Psoas muscle (tissue), 8 donors: Measurements from ENCODE around the gene ADORA2A. TPM values are rescaled to one million over a fixed set of nuclear protein-coding genes. Genes with fewer than 3 reads are reported as not detected.

Source experiments
- ATAC-seq, 4 donors: fragments of 200-7000 bp; cut with Tn5 transposase; one replicate each; pipeline ENCODE4 v1.9.1; 2020; ENCODE audit warnings: moderate library complexity in 3 of 4, mild to moderate bottlenecking in 2 of 4
- DNase-seq, 2 donors: peaks; one replicate each; pipeline ENCODE4 v3.0.0-alpha.2; 2020
- H3K27ac ChIP-seq: fragments of 200-600 bp; one replicate; pipeline ENCODE4 v1.8.0; 2022
- H3K27me3 ChIP-seq, 3 donors: fragments of 200-600 bp in 1 of 3; one replicate each; pipeline versions ENCODE4 v1.6.1 to v1.8.0; 2013 to 2022; ENCODE audit warnings: low read length in 2 of 3, mild to moderate bottlenecking in 2 of 3, moderate library complexity in 1 of 3; ENCODE audit not compliant: insufficient read depth in 3 of 3
- H3K36me3 ChIP-seq, 2 donors: fragments of 200-600 bp in 1 of 2; one replicate each; pipeline versions ENCODE4 v1.6.1 to v1.8.0; 2013 to 2022; ENCODE audit warnings: low read depth in 1 of 2, mild to moderate bottlenecking in 1 of 2, moderate library complexity in 1 of 2; ENCODE audit not compliant: insufficient read depth in 1 of 2
- H3K4me1 ChIP-seq: fragments of 200-600 bp; one replicate; pipeline ENCODE4 v1.8.0; 2022
- H3K4me3 ChIP-seq: fragments of 200-600 bp; one replicate; pipeline ENCODE4 v1.8.0; 2022; ENCODE audit warnings: mild to moderate bottlenecking
- H3K9me3 ChIP-seq: fragments of 200-600 bp; one replicate; pipeline ENCODE4 v1.8.0; 2022
- CTCF ChIP-seq: fragments of 200-600 bp; IDR thresholded peaks from one replicate; pipeline ENCODE4 v1.8.0; 2022; ENCODE audit warnings: antibody characterized with exemption
- WGBS, 3 donors: extraction: QIAGEN DNeasy Blood & Tissue Kit; methylation state at CpG; one replicate each; pipeline versions ENCODE4 v1.1.6 to v1.1.7; 2013; 5-methylcytosine and 5-hydroxymethylcytosine counted together
- intact Hi-C, 2 donors: fragments of 100-400 bp; cut with DNase I; formaldehyde crosslinking; loops; one replicate each; pipeline versions ENCODE4 v1.11.0 to v1.14.2; 2022
- polyA plus RNA-seq, 3 donors: library from polyadenylated mRNA; stranded (reverse); fragments of 200-250 nt; gene quantifications; one replicate each; pipeline ENCODE4 v1.2.3, GENCODE V29; 2013
- total RNA-seq, 4 donors: library from RNA; stranded (reverse); fragmentation: NEBNext Ultra II Directional in 2 of 4; extraction: Animal tissue kit (Norgen Biotek cat#: 25700) in 2 of 4; gene quantifications; one replicate each; pipeline versions ENCODE4 v1.2.1 to v1.2.4, GENCODE V29; 2021 to 2023
- donor health status: healthy with polysubstance abuse.
- donor health status: DM: no; HTN: no; CAD: no; lungs with moderate emphysema.
- donor health status: Bipolar disorder and iron deficiency.
- donor health status: healthy.
- donor health status: DM: yes; HTN: yes; CAD: no.
- donor health status: DM: no; HTN: no; CAD: no.
- donor health status: DM: no; HTN: no; CAD: no.
- donor health status: DM: yes; HTN: yes; CAD: no.

The ADORA2A gene
- total and polyA plus RNA-seq, 7 donors: 0.97 to 2.4 (median 1.7) TPM

- no peak overlapping the region for H3K4me3 ChIP-seq
- intact Hi-C loops: loop anchor here (5.0 to 10.0 kb wide), 3 partner anchors 82 to 337 kb away; no protein-coding TSS in a partner anchor
- H3K4me1 ChIP-seq: peaks cover 16% of the 10 kb centered on the region
- TF ChIP-seq CTCF: no peak
- WGBS, 3 donors: 21 to 25% (median 22%) methylated on average over 18 of the region's 18 CpGs
- DNase-seq: peak in 1 of 2 donors; percentile 57
- no peaks in the 10 kb centered on the region for H3K9me3 ChIP-seq
- peaks cover 0 to 10% (median 4%) of the 10 kb centered on the region in 3 donors for H3K27me3 ChIP-seq
- H3K27ac ChIP-seq: no peak overlapping the region
- peaks cover 0 to 23% of the 10 kb centered on the region in 2 donors for H3K36me3 ChIP-seq
- peak; percentile 6 to 51 (median 42) for ATAC-seq
These were observed 7.1 kb upstream of the ADORA2A start for GRCh38 chr22:24420072-24420976.

GRCh38 chr22:24420977-24421343 is 6.4 kb upstream of the ADORA2A start:
- intact Hi-C loops: loop anchor here (5.0 to 10.0 kb wide), 3 partner anchors 81 to 336 kb away; no protein-coding TSS in a partner anchor
- no peaks in the 10 kb centered on the region for H3K9me3 ChIP-seq
- DNase-seq (no peak), ATAC-seq (no peak)
- H3K27me3 ChIP-seq: peaks cover 0 to 10% (median 4%) of the 10 kb centered on the region in 3 donors
- H3K4me1 ChIP-seq: peaks cover 16% of the 10 kb centered on the region
- no peak overlapping the region for H3K4me3 ChIP-seq
- peaks cover 0 to 17% of the 10 kb centered on the region in 2 donors for H3K36me3 ChIP-seq
- no peak for TF ChIP-seq CTCF
- WGBS, 3 donors: 50 to 54% (median 50%) methylated on average over 11 of the region's 11 CpGs
- H3K27ac ChIP-seq: no peak overlapping the region

- intact Hi-C loops: loop anchor here (5.0 to 10.0 kb wide), 3 partner anchors 81 to 336 kb away; no protein-coding TSS in a partner anchor
- Histone ChIP-seq H3K27me3 (peaks cover 0 to 10% (median 4%) of the 10 kb centered on the region in 3 donors), H3K4me3 (no peak overlapping the region), H3K27ac (no peak overlapping the region), H3K4me1 (peaks cover 16% of the 10 kb centered on the region), H3K9me3 (no peaks in the 10 kb centered on the region), H3K36me3 (peaks cover 0 to 14% of the 10 kb centered on the region in 2 donors)
- ATAC-seq (no peak), DNase-seq (peak in 1 of 2 donors; percentile 49)
- no peak for TF ChIP-seq CTCF
- 43 to 46% (median 45%) methylated on average over 9 of the region's 9 CpGs for WGBS, 3 donors
These were observed 5.9 kb upstream of the ADORA2A start for GRCh38 chr22:24421428-24421931.

GRCh38 chr22:24422102-24422665 is 5.2 kb upstream of the ADORA2A start:
- intact Hi-C loops: loop anchor here (2.0 to 10.0 kb wide), 4 partner anchors 80 to 335 kb away; no protein-coding TSS in a partner anchor
- H3K27ac ChIP-seq: no peak overlapping the region
- H3K4me3 ChIP-seq: no peak overlapping the region
- peaks cover 0 to 10% (median 4%) of the 10 kb centered on the region in 3 donors for H3K27me3 ChIP-seq
- H3K36me3 ChIP-seq: peaks cover 0 to 7% of the 10 kb centered on the region in 2 donors
- DNase-seq (no peak), ATAC-seq (no peak)
- H3K4me1 ChIP-seq: peaks cover 16% of the 10 kb centered on the region
- TF ChIP-seq CTCF: no peak
- WGBS, 3 donors: 38 to 56% (median 45%) methylated on average over 5 of the region's 5 CpGs
- no peaks in the 10 kb centered on the region for H3K9me3 ChIP-seq
